Mammary epithelial cell (primary cell): Measurements from ENCODE around the gene ACVRL1.

Experiments
- EZH2 ChIP-seq: IDR thresholded peaks from 2 replicates; pipeline ENCODE4 v1.6.1; 2012; ENCODE audit warnings: low read length, inconsistent platforms, borderline replicate concordance
- TF ChIP-seq, protein P1 (sequence below), 2 donors: IDR thresholded peaks in 1 of 2; conservative IDR thresholded peaks in 1 of 2; 2 replicates each; pipeline ENCODE4 v1.5.1; 2011 to 2012; ENCODE audit warnings: inconsistent platforms in 2 of 2, low read length in 2 of 2, mild to moderate bottlenecking in 2 of 2, control low read depth in 1 of 2, low read depth in 1 of 2; ENCODE audit not compliant: insufficient read depth in 1 of 2; ENCODE audit errors: extremely low read depth in 1 of 2

DNA sequence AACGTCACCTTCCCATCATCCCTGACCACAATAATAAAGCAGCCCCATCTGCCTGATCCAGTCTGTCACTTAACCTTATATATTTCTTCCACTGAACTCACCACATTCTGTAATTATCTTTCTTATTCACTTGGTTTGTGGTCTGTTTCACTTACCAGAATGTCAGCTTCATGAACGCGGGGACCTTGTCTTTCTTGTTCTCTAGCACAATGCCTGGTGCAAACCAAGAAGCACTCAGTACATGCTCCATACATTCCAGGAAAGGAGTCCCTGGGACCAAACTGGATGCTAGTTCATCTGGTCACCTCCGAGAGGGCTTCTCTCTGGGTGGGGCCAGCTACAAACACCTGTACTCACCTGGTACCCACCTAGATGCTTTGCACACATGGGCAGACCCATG, 36.8 kb upstream of the ACVRL1 start:
- TF ChIP-seq, protein P1, sequence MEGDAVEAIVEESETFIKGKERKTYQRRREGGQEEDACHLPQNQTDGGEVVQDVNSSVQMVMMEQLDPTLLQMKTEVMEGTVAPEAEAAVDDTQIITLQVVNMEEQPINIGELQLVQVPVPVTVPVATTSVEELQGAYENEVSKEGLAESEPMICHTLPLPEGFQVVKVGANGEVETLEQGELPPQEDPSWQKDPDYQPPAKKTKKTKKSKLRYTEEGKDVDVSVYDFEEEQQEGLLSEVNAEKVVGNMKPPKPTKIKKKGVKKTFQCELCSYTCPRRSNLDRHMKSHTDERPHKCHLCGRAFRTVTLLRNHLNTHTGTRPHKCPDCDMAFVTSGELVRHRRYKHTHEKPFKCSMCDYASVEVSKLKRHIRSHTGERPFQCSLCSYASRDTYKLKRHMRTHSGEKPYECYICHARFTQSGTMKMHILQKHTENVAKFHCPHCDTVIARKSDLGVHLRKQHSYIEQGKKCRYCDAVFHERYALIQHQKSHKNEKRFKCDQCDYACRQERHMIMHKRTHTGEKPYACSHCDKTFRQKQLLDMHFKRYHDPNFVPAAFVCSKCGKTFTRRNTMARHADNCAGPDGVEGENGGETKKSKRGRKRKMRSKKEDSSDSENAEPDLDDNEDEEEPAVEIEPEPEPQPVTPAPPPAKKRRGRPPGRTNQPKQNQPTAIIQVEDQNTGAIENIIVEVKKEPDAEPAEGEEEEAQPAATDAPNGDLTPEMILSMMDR (conservative IDR thresholded peaks at IDR 0.05 in 1 of 2, IDR thresholded peaks at IDR 0.05 in 1 of 2; ENCODE audit: extremely low read depth in 1 of 2, insufficient read depth in 1 of 2, low read depth in 1 of 2, low read length in 2 of 2): no peak
- TF ChIP-seq EZH2: no peak
